ENCODE measurements around the gene ABI1.

DNA sequence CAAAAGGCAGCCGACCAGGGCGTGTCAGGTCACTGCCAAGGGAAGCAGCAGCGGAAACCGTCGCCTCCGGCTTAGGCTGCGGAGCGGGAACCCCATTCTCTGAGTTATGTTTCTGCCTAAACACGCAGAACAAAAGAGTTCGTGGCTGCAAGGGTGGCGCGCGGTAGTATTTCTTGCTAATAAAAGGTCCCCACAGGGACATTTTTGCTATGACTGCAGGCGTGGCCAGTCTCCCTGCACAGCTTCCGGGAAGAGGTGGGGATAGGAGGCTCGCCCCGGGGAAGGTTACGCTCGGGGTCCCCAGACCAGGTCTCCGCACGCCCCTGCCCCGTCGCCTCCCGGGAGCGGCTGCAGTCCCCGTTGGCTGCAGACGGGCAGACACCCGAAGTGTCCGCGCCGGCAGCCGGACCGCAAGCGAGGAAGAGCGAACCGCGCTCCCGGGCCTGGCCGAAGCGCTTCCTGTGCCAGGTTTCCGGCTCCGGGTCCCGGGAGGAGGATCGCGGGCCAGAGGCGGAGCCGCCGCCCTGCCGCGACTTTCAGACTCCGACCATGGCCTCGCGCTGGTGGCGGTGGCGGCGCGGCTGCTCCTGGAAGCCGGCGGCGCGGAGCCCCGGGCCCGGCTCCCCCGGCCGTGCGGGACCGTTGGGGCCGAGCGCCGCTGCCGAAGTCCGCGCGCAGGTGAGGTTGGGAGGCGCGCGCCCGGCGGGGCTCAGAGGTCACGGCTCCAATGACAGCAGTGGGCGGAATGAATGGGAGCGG, 163.4 kb downstream of the ABI1 start, which contains the start of gene PDSS1:
- TF ChIP-seq TRIM24 (CRISPR knock-in tag; IDR thresholded peaks at IDR 0.05) (no peak), SRSF9 (IDR thresholded peaks at IDR 0.05; ENCODE audit: borderline replicate concordance, insufficient read depth, low read depth, low read length, poor library complexity, severe bottlenecking) (no peak), FOSL1 (CRISPR knock-in tag; IDR thresholded peaks at IDR 0.05; ENCODE audit: borderline replicate concordance) (no peak), ZNF660 (CRISPR knock-in tag; IDR thresholded peaks at IDR 0.05; ENCODE audit: borderline replicate concordance, low read depth) (no peak), TCF7L2 (IDR thresholded peaks at IDR 0.05; ENCODE audit: low read depth, low read length) (no peak), PCBP2 (optimal IDR thresholded peaks at IDR 0.05; ENCODE audit: low read depth, low read length, poor library complexity, severe bottlenecking) (no peak), RFX1 (IDR thresholded peaks at IDR 0.05) (no peak), CEBPG (CRISPR knock-in tag; IDR thresholded peaks at IDR 0.05) (no peak), SIN3A (IDR thresholded peaks at IDR 0.05; ENCODE audit: borderline replicate concordance, low read depth, low read length) (peak; percentile 96; the same call in 1 of the 2 replicates), SALL1 (CRISPR knock-in tag; IDR thresholded peaks at IDR 0.05) (peak; percentile 19; the same call in 1 of the 2 replicates)
- TF ChIP-seq, protein P1, sequence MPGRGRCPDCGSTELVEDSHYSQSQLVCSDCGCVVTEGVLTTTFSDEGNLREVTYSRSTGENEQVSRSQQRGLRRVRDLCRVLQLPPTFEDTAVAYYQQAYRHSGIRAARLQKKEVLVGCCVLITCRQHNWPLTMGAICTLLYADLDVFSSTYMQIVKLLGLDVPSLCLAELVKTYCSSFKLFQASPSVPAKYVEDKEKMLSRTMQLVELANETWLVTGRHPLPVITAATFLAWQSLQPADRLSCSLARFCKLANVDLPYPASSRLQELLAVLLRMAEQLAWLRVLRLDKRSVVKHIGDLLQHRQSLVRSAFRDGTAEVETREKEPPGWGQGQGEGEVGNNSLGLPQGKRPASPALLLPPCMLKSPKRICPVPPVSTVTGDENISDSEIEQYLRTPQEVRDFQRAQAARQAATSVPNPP (CRISPR knock-in tag; IDR thresholded peaks at IDR 0.05): no peak
- TF ChIP-seq, protein P2, sequence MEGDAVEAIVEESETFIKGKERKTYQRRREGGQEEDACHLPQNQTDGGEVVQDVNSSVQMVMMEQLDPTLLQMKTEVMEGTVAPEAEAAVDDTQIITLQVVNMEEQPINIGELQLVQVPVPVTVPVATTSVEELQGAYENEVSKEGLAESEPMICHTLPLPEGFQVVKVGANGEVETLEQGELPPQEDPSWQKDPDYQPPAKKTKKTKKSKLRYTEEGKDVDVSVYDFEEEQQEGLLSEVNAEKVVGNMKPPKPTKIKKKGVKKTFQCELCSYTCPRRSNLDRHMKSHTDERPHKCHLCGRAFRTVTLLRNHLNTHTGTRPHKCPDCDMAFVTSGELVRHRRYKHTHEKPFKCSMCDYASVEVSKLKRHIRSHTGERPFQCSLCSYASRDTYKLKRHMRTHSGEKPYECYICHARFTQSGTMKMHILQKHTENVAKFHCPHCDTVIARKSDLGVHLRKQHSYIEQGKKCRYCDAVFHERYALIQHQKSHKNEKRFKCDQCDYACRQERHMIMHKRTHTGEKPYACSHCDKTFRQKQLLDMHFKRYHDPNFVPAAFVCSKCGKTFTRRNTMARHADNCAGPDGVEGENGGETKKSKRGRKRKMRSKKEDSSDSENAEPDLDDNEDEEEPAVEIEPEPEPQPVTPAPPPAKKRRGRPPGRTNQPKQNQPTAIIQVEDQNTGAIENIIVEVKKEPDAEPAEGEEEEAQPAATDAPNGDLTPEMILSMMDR (CRISPR knock-in tag; IDR thresholded peaks at IDR 0.05): no peak
- TF ChIP-seq, protein P3, sequence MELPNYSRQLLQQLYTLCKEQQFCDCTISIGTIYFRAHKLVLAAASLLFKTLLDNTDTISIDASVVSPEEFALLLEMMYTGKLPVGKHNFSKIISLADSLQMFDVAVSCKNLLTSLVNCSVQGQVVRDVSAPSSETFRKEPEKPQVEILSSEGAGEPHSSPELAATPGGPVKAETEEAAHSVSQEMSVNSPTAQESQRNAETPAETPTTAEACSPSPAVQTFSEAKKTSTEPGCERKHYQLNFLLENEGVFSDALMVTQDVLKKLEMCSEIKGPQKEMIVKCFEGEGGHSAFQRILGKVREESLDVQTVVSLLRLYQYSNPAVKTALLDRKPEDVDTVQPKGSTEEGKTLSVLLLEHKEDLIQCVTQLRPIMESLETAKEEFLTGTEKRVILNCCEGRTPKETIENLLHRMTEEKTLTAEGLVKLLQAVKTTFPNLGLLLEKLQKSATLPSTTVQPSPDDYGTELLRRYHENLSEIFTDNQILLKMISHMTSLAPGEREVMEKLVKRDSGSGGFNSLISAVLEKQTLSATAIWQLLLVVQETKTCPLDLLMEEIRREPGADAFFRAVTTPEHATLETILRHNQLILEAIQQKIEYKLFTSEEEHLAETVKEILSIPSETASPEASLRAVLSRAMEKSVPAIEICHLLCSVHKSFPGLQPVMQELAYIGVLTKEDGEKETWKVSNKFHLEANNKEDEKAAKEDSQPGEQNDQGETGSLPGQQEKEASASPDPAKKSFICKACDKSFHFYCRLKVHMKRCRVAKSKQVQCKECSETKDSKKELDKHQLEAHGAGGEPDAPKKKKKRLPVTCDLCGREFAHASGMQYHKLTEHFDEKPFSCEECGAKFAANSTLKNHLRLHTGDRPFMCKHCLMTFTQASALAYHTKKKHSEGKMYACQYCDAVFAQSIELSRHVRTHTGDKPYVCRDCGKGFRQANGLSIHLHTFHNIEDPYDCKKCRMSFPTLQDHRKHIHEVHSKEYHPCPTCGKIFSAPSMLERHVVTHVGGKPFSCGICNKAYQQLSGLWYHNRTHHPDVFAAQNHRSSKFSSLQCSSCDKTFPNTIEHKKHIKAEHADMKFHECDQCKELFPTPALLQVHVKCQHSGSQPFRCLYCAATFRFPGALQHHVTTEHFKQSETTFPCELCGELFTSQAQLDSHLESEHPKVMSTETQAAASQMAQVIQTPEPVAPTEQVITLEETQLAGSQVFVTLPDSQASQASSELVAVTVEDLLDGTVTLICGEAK (IDR thresholded peaks at IDR 0.05): peak; percentile 47; the same call in 1 of the 2 replicates
- TF ChIP-seq, protein P3 (CRISPR knock-in tag; IDR thresholded peaks at IDR 0.05): 0 out of 2 replicates have a peak, but pooled peaks have one; percentile 39
